Measurements from ENCODE around the gene KLHL14.

The KLHL14 gene

DNA sequence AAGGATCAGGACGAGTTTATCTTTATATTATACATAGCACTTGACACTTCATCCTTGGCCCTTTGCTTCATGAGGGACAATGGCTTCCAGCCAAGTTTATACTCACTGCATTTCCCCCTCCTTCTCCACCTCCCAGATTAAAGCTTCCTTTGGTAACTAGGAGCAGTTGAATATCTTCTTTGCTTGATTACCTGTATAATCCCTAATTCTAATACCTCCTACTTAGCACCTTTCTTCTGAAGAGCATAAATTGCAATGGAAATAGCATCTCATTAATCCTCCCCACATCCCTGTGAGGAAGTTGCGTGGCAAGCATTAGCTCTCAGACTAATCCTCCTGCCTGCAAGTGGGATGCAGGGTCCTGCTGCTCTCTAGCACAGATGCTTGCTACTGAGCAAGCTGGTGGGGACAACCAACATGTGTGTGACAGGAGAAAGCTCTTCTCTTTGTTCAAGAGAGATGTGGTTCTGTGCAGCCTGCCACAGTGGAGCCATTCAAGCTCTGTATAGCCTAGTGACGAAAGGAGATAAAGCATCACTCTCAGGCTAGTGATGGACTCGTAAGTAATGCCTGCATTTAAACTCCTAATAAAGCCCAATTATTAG lies 19.1 kb downstream of the KLHL14 start:
- TF ChIP-seq FOXP2 (optimal IDR thresholded peaks at IDR 0.05; ENCODE audit: borderline replicate concordance, extremely low read depth, extremely low read length, insufficient read depth) (no peak), SIN3A (IDR thresholded peaks at IDR 0.05; ENCODE audit: borderline replicate concordance, insufficient read depth, low read length) (no peak), POLR2AphosphoS5 (IDR thresholded peaks at IDR 0.05; ENCODE audit: low read depth, low read length) (no peak), TAF1 (IDR thresholded peaks at IDR 0.05; ENCODE audit: borderline replicate concordance, insufficient read depth, low read length) (no peak)
- TF ChIP-seq, protein P1, sequence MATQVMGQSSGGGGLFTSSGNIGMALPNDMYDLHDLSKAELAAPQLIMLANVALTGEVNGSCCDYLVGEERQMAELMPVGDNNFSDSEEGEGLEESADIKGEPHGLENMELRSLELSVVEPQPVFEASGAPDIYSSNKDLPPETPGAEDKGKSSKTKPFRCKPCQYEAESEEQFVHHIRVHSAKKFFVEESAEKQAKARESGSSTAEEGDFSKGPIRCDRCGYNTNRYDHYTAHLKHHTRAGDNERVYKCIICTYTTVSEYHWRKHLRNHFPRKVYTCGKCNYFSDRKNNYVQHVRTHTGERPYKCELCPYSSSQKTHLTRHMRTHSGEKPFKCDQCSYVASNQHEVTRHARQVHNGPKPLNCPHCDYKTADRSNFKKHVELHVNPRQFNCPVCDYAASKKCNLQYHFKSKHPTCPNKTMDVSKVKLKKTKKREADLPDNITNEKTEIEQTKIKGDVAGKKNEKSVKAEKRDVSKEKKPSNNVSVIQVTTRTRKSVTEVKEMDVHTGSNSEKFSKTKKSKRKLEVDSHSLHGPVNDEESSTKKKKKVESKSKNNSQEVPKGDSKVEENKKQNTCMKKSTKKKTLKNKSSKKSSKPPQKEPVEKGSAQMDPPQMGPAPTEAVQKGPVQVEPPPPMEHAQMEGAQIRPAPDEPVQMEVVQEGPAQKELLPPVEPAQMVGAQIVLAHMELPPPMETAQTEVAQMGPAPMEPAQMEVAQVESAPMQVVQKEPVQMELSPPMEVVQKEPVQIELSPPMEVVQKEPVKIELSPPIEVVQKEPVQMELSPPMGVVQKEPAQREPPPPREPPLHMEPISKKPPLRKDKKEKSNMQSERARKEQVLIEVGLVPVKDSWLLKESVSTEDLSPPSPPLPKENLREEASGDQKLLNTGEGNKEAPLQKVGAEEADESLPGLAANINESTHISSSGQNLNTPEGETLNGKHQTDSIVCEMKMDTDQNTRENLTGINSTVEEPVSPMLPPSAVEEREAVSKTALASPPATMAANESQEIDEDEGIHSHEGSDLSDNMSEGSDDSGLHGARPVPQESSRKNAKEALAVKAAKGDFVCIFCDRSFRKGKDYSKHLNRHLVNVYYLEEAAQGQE (IDR thresholded peaks at IDR 0.05; ENCODE audit: insufficient read depth in 1 of 2, low read depth in 2 of 2, low read length in 2 of 2): no peak

DNA sequence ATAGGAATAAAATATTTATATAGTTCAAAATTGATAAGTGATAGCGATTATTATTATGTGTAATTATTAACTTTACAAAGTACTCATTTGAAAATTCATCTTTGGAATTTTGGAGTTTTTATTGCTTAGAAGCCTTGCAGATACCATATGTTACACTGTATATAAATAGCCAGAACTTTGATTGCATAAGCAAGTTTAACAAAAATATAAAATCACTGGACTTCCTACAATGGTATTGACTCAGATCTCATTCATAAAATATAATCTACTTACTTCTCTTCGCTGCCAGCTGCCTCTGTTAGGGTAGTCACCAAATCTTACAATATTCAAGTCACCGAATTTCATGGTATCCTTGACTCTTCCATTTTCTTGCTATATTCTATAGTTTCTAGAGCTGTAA lies 22.5 kb downstream of the KLHL14 start:
- TF ChIP-seq, protein P1 (IDR thresholded peaks at IDR 0.05; ENCODE audit: insufficient read depth in 1 of 2, low read depth in 2 of 2, low read length in 2 of 2): no peak
- TF ChIP-seq SIN3A (IDR thresholded peaks at IDR 0.05; ENCODE audit: borderline replicate concordance, insufficient read depth, low read length) (no peak), TAF1 (IDR thresholded peaks at IDR 0.05; ENCODE audit: borderline replicate concordance, insufficient read depth, low read length) (no peak), POLR2AphosphoS5 (IDR thresholded peaks at IDR 0.05; ENCODE audit: low read depth, low read length) (no peak), FOXP2 (optimal IDR thresholded peaks at IDR 0.05; ENCODE audit: borderline replicate concordance, extremely low read depth, extremely low read length, insufficient read depth) (no peak)

DNA sequence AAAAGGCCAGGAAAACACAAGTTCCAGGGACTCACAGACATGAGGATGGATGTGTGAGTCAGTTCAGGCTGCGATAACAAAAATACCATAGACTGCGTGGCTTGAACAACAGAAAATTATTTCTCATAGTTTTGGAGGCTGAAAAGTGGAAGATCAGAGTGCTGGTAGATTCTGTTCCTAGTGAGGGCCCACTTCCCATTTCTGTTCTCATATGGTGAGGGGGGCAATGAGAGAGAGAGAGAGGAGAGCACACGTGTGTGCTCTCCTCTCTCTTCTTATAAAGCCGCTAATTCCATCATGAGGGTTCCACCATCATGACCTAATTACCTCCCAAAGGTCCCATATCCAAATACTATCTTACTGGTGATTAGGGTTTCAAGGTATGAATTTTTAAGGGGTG lies 23.0 kb downstream of the KLHL14 start:
- TF ChIP-seq TAF1 (IDR thresholded peaks at IDR 0.05; ENCODE audit: borderline replicate concordance, insufficient read depth, low read length): no peak
- TF ChIP-seq POLR2AphosphoS5 (IDR thresholded peaks at IDR 0.05; ENCODE audit: low read depth, low read length): no peak

DNA sequence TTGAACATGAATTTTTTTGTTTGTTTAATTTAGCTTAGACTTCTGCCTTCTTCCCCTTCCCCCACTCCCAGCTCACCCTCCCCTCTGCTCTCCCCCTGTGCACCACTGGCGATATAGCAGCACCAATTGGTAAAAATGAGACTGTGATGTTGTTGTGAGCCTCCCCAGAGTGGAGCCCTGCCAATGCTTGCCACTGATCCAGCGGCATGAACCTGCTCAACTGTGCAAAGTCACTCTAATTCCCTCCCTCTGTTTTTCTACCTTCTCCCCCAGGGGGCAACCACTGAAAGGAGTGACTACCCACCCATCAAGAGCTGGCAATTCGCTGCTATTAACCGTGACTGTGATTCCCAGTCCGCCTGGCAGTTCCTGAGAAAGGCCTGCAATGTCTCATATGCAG lies 30.2 kb downstream of the KLHL14 start:
- no peak for TF ChIP-seq FOXP2 (optimal IDR thresholded peaks at IDR 0.05; ENCODE audit: borderline replicate concordance, extremely low read depth, extremely low read length, insufficient read depth)
- no peak for TF ChIP-seq TAF1 (IDR thresholded peaks at IDR 0.05; ENCODE audit: borderline replicate concordance, insufficient read depth, low read length)

DNA sequence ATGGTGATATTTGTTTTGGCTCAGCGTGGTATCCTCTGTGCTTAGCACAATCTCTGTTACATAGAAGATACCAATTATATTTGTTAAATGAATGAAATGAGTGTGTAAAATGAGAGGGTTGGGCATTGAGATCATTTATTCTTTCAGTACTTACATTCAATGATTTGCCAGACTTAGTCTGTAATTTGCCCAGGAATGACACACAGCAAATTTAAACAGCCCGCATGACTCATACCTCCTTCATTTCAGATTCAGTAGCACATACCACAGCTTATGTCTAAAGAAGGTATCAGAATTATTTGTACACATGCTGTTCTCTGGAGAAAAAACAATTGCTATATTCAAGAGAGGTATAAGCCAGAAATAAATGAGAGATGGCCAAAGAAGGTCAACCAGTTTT lies 37.0 kb downstream of the KLHL14 start:
- TF ChIP-seq POLR2AphosphoS5 (IDR thresholded peaks at IDR 0.05; ENCODE audit: low read depth, low read length) (no peak), TAF1 (IDR thresholded peaks at IDR 0.05; ENCODE audit: borderline replicate concordance, insufficient read depth, low read length) (no peak), FOXP2 (optimal IDR thresholded peaks at IDR 0.05; ENCODE audit: borderline replicate concordance, extremely low read depth, extremely low read length, insufficient read depth) (no peak), SIN3A (IDR thresholded peaks at IDR 0.05; ENCODE audit: borderline replicate concordance, insufficient read depth, low read length) (no peak)
- TF ChIP-seq, protein P1 (IDR thresholded peaks at IDR 0.05; ENCODE audit: insufficient read depth in 1 of 2, low read depth in 2 of 2, low read length in 2 of 2): no peak

DNA sequence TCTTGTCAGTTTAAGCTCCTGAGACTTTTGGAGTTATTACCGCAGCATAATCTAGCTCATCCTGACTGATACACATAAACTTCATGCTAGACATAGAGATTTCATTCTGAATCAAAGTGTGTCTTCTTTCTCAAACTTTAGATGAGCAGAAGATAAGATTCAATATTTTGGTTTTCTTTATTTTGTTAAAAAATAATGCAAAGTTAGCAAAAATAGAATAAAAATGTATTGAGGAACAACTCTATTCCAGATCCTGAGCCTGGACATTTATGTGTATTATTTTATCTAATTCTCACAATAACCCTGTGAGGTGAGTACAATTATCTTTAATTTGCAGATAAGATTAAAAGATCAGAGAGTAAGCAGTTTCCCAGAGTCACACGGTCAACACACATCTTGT lies 38.4 kb downstream of the KLHL14 start:
- TF ChIP-seq SIN3A (IDR thresholded peaks at IDR 0.05; ENCODE audit: borderline replicate concordance, insufficient read depth, low read length) (no peak), TAF1 (IDR thresholded peaks at IDR 0.05; ENCODE audit: borderline replicate concordance, insufficient read depth, low read length) (no peak), POLR2AphosphoS5 (IDR thresholded peaks at IDR 0.05; ENCODE audit: low read depth, low read length) (no peak), FOXP2 (optimal IDR thresholded peaks at IDR 0.05; ENCODE audit: borderline replicate concordance, extremely low read depth, extremely low read length, insufficient read depth) (no peak)
- TF ChIP-seq, protein P1 (IDR thresholded peaks at IDR 0.05; ENCODE audit: insufficient read depth in 1 of 2, low read depth in 2 of 2, low read length in 2 of 2): no peak

Measured in PFSK-1 (cell line).